Endothelial cell of umbilical vein (primary cell): ENCODE results near the gene RADIL.

Experiments
- CTCF ChIP-seq, 2 donors: IDR thresholded peaks; 1 replicate in 1 of 2; 2 replicates in 1 of 2; pipeline ENCODE4 v1.5.1; 2011; ENCODE audit warnings: low read length in 2 of 2, mild to moderate bottlenecking in 2 of 2, moderate library complexity in 2 of 2, control low read depth in 1 of 2, inconsistent platforms in 1 of 2, low read depth in 1 of 2; ENCODE audit not compliant: insufficient read depth in 1 of 2; ENCODE audit errors: extremely low read depth in 1 of 2
- EZH2 ChIP-seq: IDR thresholded peaks from 2 replicates; pipeline ENCODE4 v1.6.1; 2012; ENCODE audit warnings: borderline replicate concordance, low read depth, mild to moderate bottlenecking, moderate library complexity, low read length, inconsistent platforms; ENCODE audit not compliant: severe bottlenecking

GRCh38 chr7:4820967-4821471 lies 62.5 kb downstream of the RADIL start:
- TF ChIP-seq CTCF (IDR thresholded peaks at IDR 0.05; ENCODE audit: extremely low read depth in 1 of 2, insufficient read depth in 1 of 2, low read depth in 1 of 2, low read length in 2 of 2) (no peak), EZH2 (no peak)
